HEK293T (cell line): ENCODE results near the gene PIP4K2B.

Source experiments
- CTCF ChIA-PET: fragments of 350-600 bp; formaldehyde crosslinking; extraction: SDS; loops from one replicate; lab custom pipeline; 2021; ENCODE audit warnings: antibody characterized with exemption, inconsistent platforms; lab: Yijun Ruan, JAX
- POLR2A ChIA-PET: fragments of 350-600 bp; formaldehyde crosslinking; extraction: SDS; loops from one replicate; lab custom pipeline; 2020; ENCODE audit warnings: antibody characterized with exemption, inconsistent platforms; lab: Yijun Ruan, JAX
- DNase-seq: peaks from one replicate; pipeline ENCODE4 v3.0.0; 2012; ENCODE audit warnings: mixed read lengths; ENCODE audit errors: extremely low spot score
- ARNT ChIP-seq: fragments of 450-650 bp; IDR thresholded peaks from 2 replicates; pipeline ENCODE4 v1.6.1; 2017; ENCODE audit warnings: mild to moderate bottlenecking
- BHLHE40 ChIP-seq: fragments of 450-650 bp; IDR thresholded peaks from 2 replicates; pipeline ENCODE4 v1.6.1; 2016; ENCODE audit warnings: mild to moderate bottlenecking, moderate library complexity, borderline replicate concordance
- CTBP1 ChIP-seq: fragments of 450-650 bp; IDR thresholded peaks from 2 replicates; pipeline ENCODE4 v1.6.1; 2016; ENCODE audit warnings: borderline replicate concordance
- ELF4 ChIP-seq: fragments of 450-650 bp; IDR thresholded peaks from 2 replicates; pipeline ENCODE4 v1.6.1; 2017; ENCODE audit warnings: antibody characterized with exemption
- FOXA1 ChIP-seq: fragments of 450-650 bp; IDR thresholded peaks from 2 replicates; pipeline ENCODE4 v1.6.1; 2016; ENCODE audit warnings: mild to moderate bottlenecking
- FOXK2 ChIP-seq: fragments of 450-650 bp; IDR thresholded peaks from 2 replicates; pipeline ENCODE4 v1.6.1; 2016; ENCODE audit warnings: mild to moderate bottlenecking
- FOXM1 ChIP-seq: fragments of 450-650 bp; IDR thresholded peaks from 2 replicates; pipeline ENCODE4 v1.6.1; 2017; ENCODE audit warnings: mild to moderate bottlenecking, borderline replicate concordance
- HDGF ChIP-seq: fragments of 450-650 bp; IDR thresholded peaks from 2 replicates; pipeline ENCODE4 v1.6.1; 2017; ENCODE audit warnings: antibody characterized with exemption, borderline replicate concordance
- L3MBTL2 ChIP-seq: fragments of 450-650 bp; conservative IDR thresholded peaks from 2 replicates; pipeline ENCODE4 v1.6.1; 2016; ENCODE audit warnings: mild to moderate bottlenecking
- LEF1 ChIP-seq: fragments of 450-650 bp; IDR thresholded peaks from 2 replicates; pipeline ENCODE4 v1.6.1; 2017; ENCODE audit warnings: mild to moderate bottlenecking, borderline replicate concordance
- NFRKB ChIP-seq: fragments of 450-650 bp; IDR thresholded peaks from 2 replicates; pipeline ENCODE4 v1.6.1; 2016; ENCODE audit warnings: mild to moderate bottlenecking, moderate library complexity
- SP1 ChIP-seq: fragments of 450-650 bp; IDR thresholded peaks from 2 replicates; pipeline ENCODE4 v1.6.1; 2017
- SUZ12 ChIP-seq: fragments of 450-650 bp; IDR thresholded peaks from 2 replicates; pipeline ENCODE4 v1.6.1; 2016; ENCODE audit warnings: mild to moderate bottlenecking
- TARDBP ChIP-seq: fragments of 450-650 bp; IDR thresholded peaks from 2 replicates; pipeline ENCODE4 v1.6.1; 2016
- ZNF384 ChIP-seq: fragments of 450-650 bp; IDR thresholded peaks from 2 replicates; pipeline ENCODE4 v1.6.1; 2016
- TF ChIP-seq, protein P1 (sequence below): fragments of 450-650 bp; IDR thresholded peaks from 2 replicates; pipeline ENCODE4 v1.6.1; 2016

Gene PIP4K2B

GRCh38 chr17:38747463-38748148 is 51.8 kb downstream of the PIP4K2B start:
- DNase-seq = no peak
- CTCF ChIA-PET = interaction anchor here (0.7 kb wide), 1 partner anchor 19 kb away, joined by 3 read pairs; no protein-coding TSS in a partner anchor
- no peak for TF ChIP-seq FOXM1
- TF ChIP-seq, protein P1, sequence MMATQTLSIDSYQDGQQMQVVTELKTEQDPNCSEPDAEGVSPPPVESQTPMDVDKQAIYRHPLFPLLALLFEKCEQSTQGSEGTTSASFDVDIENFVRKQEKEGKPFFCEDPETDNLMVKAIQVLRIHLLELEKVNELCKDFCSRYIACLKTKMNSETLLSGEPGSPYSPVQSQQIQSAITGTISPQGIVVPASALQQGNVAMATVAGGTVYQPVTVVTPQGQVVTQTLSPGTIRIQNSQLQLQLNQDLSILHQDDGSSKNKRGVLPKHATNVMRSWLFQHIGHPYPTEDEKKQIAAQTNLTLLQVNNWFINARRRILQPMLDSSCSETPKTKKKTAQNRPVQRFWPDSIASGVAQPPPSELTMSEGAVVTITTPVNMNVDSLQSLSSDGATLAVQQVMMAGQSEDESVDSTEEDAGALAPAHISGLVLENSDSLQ = no peak
- TF ChIP-seq CTBP1 = no peak
- no peak for TF ChIP-seq BHLHE40
- no peak for TF ChIP-seq ZNF384
- no peak for TF ChIP-seq FOXA1
- TF ChIP-seq SP1 = no peak
- no peak for TF ChIP-seq ARNT
- TF ChIP-seq TARDBP = no peak
- TF ChIP-seq L3MBTL2 = no peak
- TF ChIP-seq ELF4 = no peak
- TF ChIP-seq FOXK2 = no peak
- TF ChIP-seq LEF1 = no peak
- no peak for TF ChIP-seq SUZ12
- TF ChIP-seq HDGF = no peak
- POLR2A ChIA-PET = no interaction called here

DNA sequence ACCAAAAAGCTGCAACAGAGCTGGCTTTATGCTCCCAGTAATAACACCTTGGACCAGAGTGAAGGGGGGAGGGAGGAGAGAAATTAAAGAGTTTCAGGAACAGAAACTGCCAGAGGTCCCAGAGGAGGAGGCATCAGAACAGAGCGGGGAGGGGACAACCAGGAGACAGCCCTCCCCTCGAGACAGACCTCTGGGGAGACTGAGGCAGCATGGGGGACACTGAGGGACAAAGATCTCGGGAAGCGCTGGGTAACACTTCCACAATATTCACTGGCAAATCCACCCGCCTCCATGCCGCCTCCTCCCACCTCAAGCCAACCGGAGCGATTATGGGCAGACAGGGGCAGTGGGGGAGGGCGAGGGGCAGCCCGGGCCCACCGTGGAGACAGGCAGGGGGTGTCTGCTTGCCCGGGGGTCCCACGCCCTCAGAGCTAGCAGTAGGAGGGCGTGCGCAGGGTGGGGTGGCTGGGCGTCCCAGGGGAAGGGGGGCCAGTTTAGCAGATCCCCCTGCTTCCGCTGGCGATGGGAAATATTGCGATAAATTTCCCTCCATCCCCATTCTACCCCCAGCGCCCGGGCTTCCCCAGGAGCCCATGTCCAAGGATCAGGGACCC is 52.4 kb downstream of the PIP4K2B start:
- TF ChIP-seq SP1 = no peak
- TF ChIP-seq SUZ12 = no peak
- no peak for TF ChIP-seq TARDBP
- TF ChIP-seq L3MBTL2 = no peak
- TF ChIP-seq HDGF = no peak
- no peak for DNase-seq
- ChIA-PET CTCF (interaction anchor here (1.8 kb wide), 1 partner anchor 12 kb away, joined by 9 read pairs; no protein-coding TSS in a partner anchor), POLR2A (interaction anchor here (1.0 to 1.9 kb wide), 3 partner anchors 45 to 107 kb away, joined by 3 to 8 read pairs (median 3); partner anchors contain the start of genes PIP4K2B and RPL23)

DNA sequence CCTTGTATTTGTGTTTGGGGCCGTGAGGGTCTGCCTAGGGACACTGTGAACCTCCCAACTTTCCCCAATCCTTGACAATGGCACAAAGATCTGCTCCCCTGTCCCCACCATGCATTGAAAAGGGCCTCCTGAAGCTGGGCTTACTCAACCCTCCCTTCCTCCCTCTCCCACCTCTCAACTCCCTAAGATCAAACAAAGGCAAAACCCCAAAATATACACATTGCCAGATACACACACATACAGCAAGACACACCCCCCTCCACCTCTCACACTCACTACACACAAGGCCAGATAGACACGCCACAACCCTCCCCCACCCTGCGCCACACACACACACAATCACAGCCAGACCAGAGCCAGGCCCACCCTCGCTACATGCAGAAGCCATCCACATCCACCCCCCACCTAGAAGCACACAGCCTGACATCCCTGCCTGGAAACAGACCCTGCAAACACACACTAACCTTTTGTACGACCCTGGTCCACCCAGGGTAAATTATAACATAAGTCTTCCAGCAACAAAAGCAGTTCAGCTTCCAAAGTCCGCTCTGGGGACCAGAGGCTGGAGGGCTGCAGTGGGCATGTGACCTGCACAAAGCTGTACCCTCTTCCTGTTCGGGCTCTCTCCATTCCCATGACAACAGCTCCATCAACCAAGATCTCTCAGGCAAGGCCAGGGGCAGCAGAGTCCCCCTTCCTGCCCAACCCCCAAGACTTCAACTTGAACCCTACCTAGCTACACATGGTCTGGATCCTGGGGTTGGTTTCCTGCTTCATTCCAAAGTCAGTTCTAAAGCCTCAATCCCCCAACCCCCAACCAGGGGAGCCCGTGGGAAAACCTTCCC is 53.1 kb downstream of the PIP4K2B start:
- TF ChIP-seq CTBP1 = no peak
- TF ChIP-seq SP1 = no peak
- TF ChIP-seq, protein P1 = no peak
- TF ChIP-seq NFRKB = no peak
- no peak for TF ChIP-seq HDGF
- TF ChIP-seq BHLHE40 = no peak
- no peak for TF ChIP-seq TARDBP
- no peak for TF ChIP-seq SUZ12
- no peak for TF ChIP-seq LEF1
- no peak for TF ChIP-seq FOXK2
- no peak for TF ChIP-seq FOXA1
- no peak for TF ChIP-seq ELF4
- TF ChIP-seq L3MBTL2 = no peak
- no peak for TF ChIP-seq FOXM1
- TF ChIP-seq ZNF384 = no peak
- TF ChIP-seq ARNT = no peak
- CTCF ChIA-PET = interaction anchor here (0.6 to 1.8 kb wide), 2 partner anchors 11 to 238 kb away, joined by 3 to 9 read pairs; no protein-coding TSS in a partner anchor
- POLR2A ChIA-PET = interaction anchor here (0.6 to 1.9 kb wide), 5 partner anchors 11 to 107 kb away, joined by 3 to 8 read pairs (median 3); partner anchors contain the start of genes PIP4K2B and RPL23
- DNase-seq = no peak

DNA sequence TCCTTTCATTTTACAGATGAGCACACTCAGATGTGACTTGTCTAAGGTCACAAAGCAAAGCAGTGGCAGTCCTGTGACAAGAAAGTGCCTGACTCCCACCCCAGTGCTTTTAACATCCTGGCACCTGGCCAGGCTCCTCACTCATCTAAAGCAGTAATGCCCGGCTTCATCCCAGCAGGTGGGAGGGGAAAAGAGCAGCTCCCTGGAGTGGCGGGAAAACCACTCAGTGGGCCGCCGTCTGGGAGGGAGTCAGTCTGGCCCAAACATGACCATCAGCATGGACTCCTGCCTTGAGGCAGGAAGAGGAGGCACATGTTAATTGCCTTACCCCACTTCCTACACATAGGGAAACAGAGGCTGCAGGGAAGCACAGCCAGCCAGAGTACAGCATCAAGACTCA is 53.8 kb downstream of the PIP4K2B start:
- TF ChIP-seq HDGF (no peak), L3MBTL2 (peak; percentile 36; the same call in 1 of the 2 replicates)
- CTCF ChIA-PET = interaction anchor here (0.6 to 1.8 kb wide), 3 partner anchors 11 to 238 kb away, joined by 3 to 9 read pairs (median 3); partner anchors contain the start of gene CISD3
- no peak for DNase-seq
- POLR2A ChIA-PET = interaction anchor here (1.0 to 1.9 kb wide), 2 partner anchors 10 to 108 kb away, joined by 4 to 8 read pairs; partner anchors contain the start of gene RPL23

- DNase-seq = no peak
- ChIA-PET POLR2A (interaction anchor here (1.1 to 1.4 kb wide), 2 partner anchors 8 to 12 kb away, joined by 5 read pairs; partner anchors contain the start of gene PSMB3), CTCF (interaction anchor here (0.6 to 1.0 kb wide), 2 partner anchors 8 to 81 kb away, joined by 3 read pairs; no protein-coding TSS in a partner anchor)
- no peak for TF ChIP-seq ZNF384
- TF ChIP-seq FOXM1 = no peak
- no peak for TF ChIP-seq SUZ12
- TF ChIP-seq, protein P1 = no peak
- TF ChIP-seq ARNT = no peak
- TF ChIP-seq FOXK2 = no peak
- TF ChIP-seq BHLHE40 = no peak
Measured at GRCh38 chr17:38743556-38744171, 55.7 kb downstream of the PIP4K2B start.
